GM23248 (cell line): ENCODE results near the gene TINCR. TPM values are rescaled to one million over a fixed set of nuclear protein-coding genes. Genes with fewer than 3 reads are reported as not detected.

ENCODE experiments used
- DNase-seq: peaks from one replicate; pipeline ENCODE4 v3.0.0-alpha.2; 2015
- H2AFZ ChIP-seq: fragments of 200-600 bp; sonication (generic); 2 replicates; pipeline ENCODE4 v1.6.1; 2016; ENCODE audit warnings: antibody characterized with exemption
- H3F3A ChIP-seq: fragments of 200-600 bp; sonication (generic); 2 replicates; pipeline ENCODE4 v1.6.1; 2016; ENCODE audit warnings: mild to moderate bottlenecking, antibody characterized with exemption, mixed run types; ENCODE audit not compliant: insufficient read depth
- H3K27ac ChIP-seq: fragments of 200-600 bp; sonication (generic); 2 replicates; pipeline ENCODE4 v1.5.1; 2016; ENCODE audit warnings: mild to moderate bottlenecking
- H3K27me3 ChIP-seq: fragments of 200-600 bp; sonication (generic); replicated peaks from 2 replicates; pipeline ENCODE4 v1.6.1; 2016; ENCODE audit warnings: mild to moderate bottlenecking; ENCODE audit not compliant: insufficient read depth
- H3K36me3 ChIP-seq: fragments of 200-600 bp; sonication (generic); 2 replicates; pipeline ENCODE4 v1.6.1; 2016; ENCODE audit warnings: low read depth, mild to moderate bottlenecking
- H3K4me1 ChIP-seq: fragments of 200-600 bp; sonication (generic); 2 replicates; pipeline ENCODE4 v1.6.1; 2016; ENCODE audit warnings: mild to moderate bottlenecking; ENCODE audit not compliant: insufficient read depth
- H3K4me2 ChIP-seq: fragments of 200-600 bp; sonication (generic); one replicate; pipeline ENCODE4 v1.6.1; 2016; ENCODE audit warnings: mild to moderate bottlenecking; ENCODE audit not compliant: unreplicated experiment
- H3K4me3 ChIP-seq: fragments of 200-600 bp; sonication (generic); 2 replicates; pipeline ENCODE4 v1.5.1; 2016; ENCODE audit warnings: mild to moderate bottlenecking
- H3K79me2 ChIP-seq: fragments of 200-600 bp; sonication (generic); 2 replicates; pipeline ENCODE4 v1.6.1; 2016; ENCODE audit warnings: mild to moderate bottlenecking; ENCODE audit not compliant: insufficient read depth
- H3K9ac ChIP-seq: fragments of 200-600 bp; sonication (generic); 2 replicates; pipeline ENCODE4 v1.6.1; 2016; ENCODE audit warnings: mild to moderate bottlenecking
- H3K9me2 ChIP-seq: fragments of 200-600 bp; sonication (generic); 2 replicates; pipeline ENCODE4 v1.6.1; 2016; ENCODE audit warnings: mixed run types, mild to moderate bottlenecking, moderate library complexity; ENCODE audit not compliant: insufficient read depth
- H3K9me3 ChIP-seq: fragments of 200-600 bp; sonication (generic); one replicate; pipeline ENCODE4 v1.6.1; 2017; ENCODE audit warnings: low read depth
- H4K20me1 ChIP-seq: fragments of 200-600 bp; sonication (generic); 2 replicates; pipeline ENCODE4 v1.6.0; 2016; ENCODE audit not compliant: insufficient read depth
- EZH2 ChIP-seq: fragments of 200-600 bp; sonication (generic); IDR thresholded peaks from 2 replicates; pipeline ENCODE4 v1.6.1; 2018; ENCODE audit warnings: antibody characterized with exemption, mild to moderate bottlenecking; ENCODE audit not compliant: insufficient read depth, poor library complexity, severe bottlenecking
- EZH2phosphoT487 ChIP-seq: fragments of 200-600 bp; sonication (generic); IDR thresholded peaks from 2 replicates; pipeline ENCODE4 v1.6.1; 2018; ENCODE audit warnings: antibody characterized with exemption, moderate library complexity, mild to moderate bottlenecking, low read depth; ENCODE audit not compliant: insufficient read depth
- WGBS, 2 experiments: methylation state at CpG; one replicate each; pipeline ENCODE4 v1.1.6; 2015 to 2017; ENCODE audit warnings: low lambda C conversion rate in 2 of 2, low coverage in 1 of 2; ENCODE audit errors: missing lambda C conversion rate in 2 of 2; 5-methylcytosine and 5-hydroxymethylcytosine counted together
- in situ Hi-C: fragments of 300-500 bp; cut with MboI; formaldehyde crosslinking; loops from 2 replicates; pipeline ENCODE4 v1.15.0; 2020
- polyA plus RNA-seq: library from polyadenylated mRNA; unstranded; fragments of >200 nt; fragmentation: Nextera tagmentation; extraction: Ambion mirVana; gene quantifications from 2 replicates; pipeline ENCODE4 v1.2.1, GENCODE V29; 2016
- small RNA-seq: library from RNA; depleted of rRNA; stranded (forward); fragments of <200 nt; gene quantifications from one replicate; pipeline ENCODE3, GENCODE V24; 2014; ENCODE audit warnings: low read depth, low replicate concordance
- total RNA-seq: library from RNA; depleted of rRNA; stranded (reverse); fragments of >200 nt; shearing (Covaris generic); gene quantifications from 2 replicates; pipeline ENCODE4 v1.2.3, GENCODE V29; 2014; rRNA removed

The TINCR gene
- total and polyA plus RNA-seq, 2 experiments from 2014 or later, result 1.6 TPM; not detected in 1

DNA sequence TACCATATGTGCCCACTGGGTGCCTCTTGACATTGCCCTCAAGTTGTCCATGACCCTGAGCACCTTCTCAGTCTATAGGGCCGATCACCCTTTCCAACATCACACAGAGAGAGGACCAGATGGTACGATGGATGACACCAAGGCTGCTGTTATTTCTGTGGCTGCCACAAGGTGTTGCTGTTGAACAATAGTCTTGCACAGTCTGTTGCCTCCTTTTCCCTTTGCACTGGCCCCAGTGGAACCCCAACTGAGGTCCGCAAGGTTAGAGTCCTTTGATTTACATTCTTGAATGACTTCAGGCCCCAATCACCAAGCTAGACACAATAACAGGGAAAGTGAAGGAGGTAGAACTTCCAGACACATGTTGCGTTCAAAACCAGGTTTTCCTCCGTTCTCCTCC is 52.0 kb downstream of the TINCR start:
- Histone ChIP-seq H3K4me1 (no peaks in the 10 kb centered on the region), H3K79me2 (no peaks in the 10 kb centered on the region), H3K9ac (no peak overlapping the region), H2AFZ (no peak overlapping the region), H3K27ac (no peak overlapping the region), H3F3A (no peaks in the 10 kb centered on the region), H3K36me3 (no peaks in the 10 kb centered on the region), H4K20me1 (no peaks in the 10 kb centered on the region), H3K9me3 (no peaks in the 10 kb centered on the region), H3K27me3 (no peaks in the 10 kb centered on the region; the same call in none of the 2 replicates), H3K9me2 (no peaks in the 10 kb centered on the region), H3K4me3 (no peak overlapping the region), H3K4me2 (no peak overlapping the region)
- no peak for DNase-seq
- 44 to 45% methylated on average over 5 of the region's 5 CpGs for WGBS, 2 experiments
- in situ Hi-C loops, result no loop called here
- TF ChIP-seq EZH2phosphoT487 (no peak), EZH2 (no peak)

DNA sequence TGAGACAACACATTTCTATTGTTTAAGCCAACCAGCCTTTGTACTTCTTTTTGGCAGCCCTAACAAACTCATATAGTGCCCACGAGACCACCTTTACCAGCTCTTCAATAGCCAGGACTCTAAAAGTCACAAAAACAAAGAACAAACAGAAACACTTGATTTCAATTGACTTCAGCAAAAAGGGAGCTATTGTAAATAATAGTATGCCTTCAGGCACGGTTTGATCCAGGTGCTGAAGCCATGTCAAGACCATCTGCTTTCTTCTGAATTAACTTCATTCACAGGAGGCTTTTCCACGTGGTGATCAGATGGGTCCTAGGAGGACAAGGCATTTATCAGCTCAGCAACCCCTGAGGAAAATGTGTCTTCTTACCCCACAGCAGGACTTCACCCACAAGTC is 53.8 kb downstream of the TINCR start:
- no peak for TF ChIP-seq EZH2
- no peak for TF ChIP-seq EZH2phosphoT487

DNA sequence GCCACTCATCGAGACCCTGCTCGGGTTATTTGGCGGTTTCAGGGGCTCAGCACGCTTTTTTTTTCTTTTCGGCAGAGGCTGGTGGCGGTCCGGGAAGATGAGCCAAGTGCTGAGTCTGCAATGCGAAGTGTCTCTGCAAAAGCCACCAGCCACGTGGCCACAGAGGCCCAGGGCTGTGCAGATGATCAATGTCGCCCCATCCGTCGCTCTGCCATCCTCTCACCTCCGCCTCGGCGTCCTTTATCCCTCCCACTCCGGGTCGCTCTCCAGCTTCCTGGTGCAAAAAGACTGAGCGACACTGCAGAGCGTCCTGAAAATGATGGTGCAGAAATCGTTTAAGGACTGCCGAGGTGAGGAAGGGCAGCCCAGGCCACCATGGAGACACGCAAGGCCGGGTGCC is 55.0 kb downstream of the TINCR start:
- in situ Hi-C loops, result no loop called here
- H4K20me1 ChIP-seq, result no peaks in the 10 kb centered on the region
- H3K9me3 ChIP-seq, result no peaks in the 10 kb centered on the region
- no peaks in the 10 kb centered on the region for H3K79me2 ChIP-seq
- no peaks in the 10 kb centered on the region for H3K4me1 ChIP-seq
- H3K4me2 ChIP-seq, result no peak overlapping the region
- H3K4me3 ChIP-seq, result no peak overlapping the region
- H3K27me3 ChIP-seq, result no peaks in the 10 kb centered on the region; the same call in 1 of the 2 replicates
- H3F3A ChIP-seq, result no peaks in the 10 kb centered on the region
- no peak overlapping the region for H2AFZ ChIP-seq
- no peak overlapping the region for H3K27ac ChIP-seq
- TF ChIP-seq EZH2phosphoT487, result no peak
- TF ChIP-seq EZH2, result no peak
- H3K9me2 ChIP-seq, result no peaks in the 10 kb centered on the region
- H3K36me3 ChIP-seq, result no peaks in the 10 kb centered on the region
- H3K9ac ChIP-seq, result no peak overlapping the region
- no peak for DNase-seq
- WGBS, 2 experiments, result 57 to 61% methylated on average over 23 of the region's 23 CpGs

More for the DNA sequence above, 53.8 kb downstream of the TINCR start:
- Histone ChIP-seq H3K4me1 (no peaks in the 10 kb centered on the region), H3K9me3 (no peaks in the 10 kb centered on the region), H4K20me1 (no peaks in the 10 kb centered on the region), H3K27ac (no peak overlapping the region), H3K27me3 (no peaks in the 10 kb centered on the region; the same call in 1 of the 2 replicates), H3K9ac (no peak overlapping the region), H3K36me3 (no peaks in the 10 kb centered on the region), H3K79me2 (no peaks in the 10 kb centered on the region), H2AFZ (no peak overlapping the region), H3F3A (no peaks in the 10 kb centered on the region), H3K4me2 (no peak overlapping the region), H3K4me3 (no peak overlapping the region), H3K9me2 (no peaks in the 10 kb centered on the region)
- DNase-seq, result no peak
- WGBS, 2 experiments, result 22 to 24% methylated on average over 3 of the region's 3 CpGs
- in situ Hi-C loops, result no loop called here

Small RNA genes lying within 50 kb of the gene (small RNA-seq; reads per million reads assigned to genes)
- gene SNRPEP4, result not detected

Other genes with a start within 250 kb of the TINCR start
- gene PTPRS, start 227.1 kb downstream of the TINCR start, total RNA-seq, result 196 and 215 TPM in 2 replicates
- gene PTPRS, start 227.1 kb downstream of the TINCR start, polyA plus RNA-seq, result 20.2 and 21.7 TPM in 2 replicates
- not detected in 2 replicates for gene ZNRF4, start 112.5 kb downstream of the TINCR start, total RNA-seq
- gene ZNRF4, start 112.5 kb downstream of the TINCR start, polyA plus RNA-seq, result not detected in 2 replicates
- 17.6 and 24.2 TPM in 2 replicates for gene SAFB2, start 54.8 kb upstream of the TINCR start, total RNA-seq
- 32.4 and 37.2 TPM in 2 replicates for gene SAFB2, start 54.8 kb upstream of the TINCR start, polyA plus RNA-seq
- 28.6 and 36.5 TPM in 2 replicates for gene SAFB, start 55.1 kb upstream of the TINCR start, total RNA-seq
- gene SAFB, start 55.1 kb upstream of the TINCR start, polyA plus RNA-seq, result 49.1 and 49.4 TPM in 2 replicates
- gene MICOS13, start 112.6 kb upstream of the TINCR start, total RNA-seq, result 39.8 and 44.5 TPM in 2 replicates
- gene MICOS13, start 112.6 kb upstream of the TINCR start, polyA plus RNA-seq, result 147 and 157 TPM in 2 replicates
- gene HSD11B1L, start 113.1 kb upstream of the TINCR start, total RNA-seq, result 23.8 and 30.7 TPM in 2 replicates
- 10.9 and 13.4 TPM in 2 replicates for gene HSD11B1L, start 113.1 kb upstream of the TINCR start, polyA plus RNA-seq
- gene RPL36, start 122.3 kb upstream of the TINCR start, total RNA-seq, result 503 and 678 TPM in 2 replicates
- 1,118 and 1,128 TPM in 2 replicates for gene RPL36, start 122.3 kb upstream of the TINCR start, polyA plus RNA-seq
- gene LONP1, start 152.2 kb upstream of the TINCR start, total RNA-seq, result 119 and 123 TPM in 2 replicates
- gene LONP1, start 152.2 kb upstream of the TINCR start, polyA plus RNA-seq, result 73.7 and 77.5 TPM in 2 replicates
- 0.22 TPM in 1 of 2 replicates, not detected in the other for gene CATSPERD, start 152.7 kb upstream of the TINCR start, total RNA-seq
- not detected in 2 replicates for gene CATSPERD, start 152.7 kb upstream of the TINCR start, polyA plus RNA-seq
- 0.25 TPM in 1 of 2 replicates, not detected in the other for gene PRR22, start 216.8 kb upstream of the TINCR start, total RNA-seq
- 0.14 and 0.19 TPM in 2 replicates for gene PRR22, start 216.8 kb upstream of the TINCR start, polyA plus RNA-seq
- gene DUS3L, start 223.2 kb upstream of the TINCR start, total RNA-seq, result 18.6 and 18.8 TPM in 2 replicates
- gene DUS3L, start 223.2 kb upstream of the TINCR start, polyA plus RNA-seq, result 15.6 and 17.1 TPM in 2 replicates
- not detected in 2 replicates for gene NRTN, start 237.1 kb upstream of the TINCR start, total RNA-seq
- gene NRTN, start 237.1 kb upstream of the TINCR start, polyA plus RNA-seq, result not detected in 2 replicates